Trophoblast cell (in vitro differentiated cells and primary cell): Measurements from ENCODE around the gene TMEM141.
"Not testable (repeated sequence)": the region's sequence is repeated elsewhere in the genome, so short reads cannot be mapped to it uniquely, and the experiment has no call there.

ENCODE experiments used
- DNase-seq, 2 donors: peaks; one replicate each; pipeline ENCODE4 v3.0.0-alpha.2; 2016
- H2AFZ ChIP-seq: 2 replicates; pipeline ENCODE4 v1.6.1; 2013; ENCODE audit warnings: low read length, moderate library complexity, mild to moderate bottlenecking; ENCODE audit not compliant: insufficient read depth, poor library complexity
- H2AK5ac ChIP-seq: 2 replicates; pipeline ENCODE4 v1.6.1; 2013; ENCODE audit warnings: mild to moderate bottlenecking, low read length
- H2BK120ac ChIP-seq: 2 replicates; pipeline ENCODE4 v1.6.1; 2013; ENCODE audit warnings: low read length, mild to moderate bottlenecking, moderate library complexity; ENCODE audit not compliant: insufficient read depth, poor library complexity
- H2BK12ac ChIP-seq: 2 replicates; pipeline ENCODE4 v1.6.1; 2013; ENCODE audit warnings: mild to moderate bottlenecking, low read length, moderate library complexity
- H2BK5ac ChIP-seq: 2 replicates; pipeline ENCODE4 v1.6.1; 2013; ENCODE audit warnings: low read length, low read depth, moderate library complexity, mild to moderate bottlenecking; ENCODE audit not compliant: poor library complexity
- H3K14ac ChIP-seq: 2 replicates; pipeline ENCODE4 v1.6.1; 2013; ENCODE audit warnings: mild to moderate bottlenecking, low read length
- H3K18ac ChIP-seq: 2 replicates; pipeline ENCODE4 v1.6.1; 2013; ENCODE audit warnings: mild to moderate bottlenecking, low read length
- H3K23ac ChIP-seq: 2 replicates; pipeline ENCODE4 v1.6.1; 2013; ENCODE audit warnings: low read length
- H3K27ac ChIP-seq: 2 replicates; pipeline ENCODE4 v1.5.1; 2013; ENCODE audit warnings: low read depth, mild to moderate bottlenecking, inconsistent platforms, low read length, moderate library complexity
- H3K27me3 ChIP-seq: 2 replicates; pipeline ENCODE4 v1.6.1; 2013; ENCODE audit warnings: inconsistent platforms, mild to moderate bottlenecking, low read length, moderate library complexity; ENCODE audit not compliant: insufficient read depth
- H3K36me3 ChIP-seq, 2 experiments: 1 replicate in 1 of 2; 2 replicates in 1 of 2; pipeline ENCODE4 v1.6.1; 2013; ENCODE audit warnings: low read length in 2 of 2, mild to moderate bottlenecking in 2 of 2, moderate library complexity in 1 of 2; ENCODE audit not compliant: insufficient read depth in 2 of 2, control insufficient read depth in 1 of 2
- H3K4ac ChIP-seq: 2 replicates; pipeline ENCODE4 v1.6.1; 2013; ENCODE audit warnings: low read depth, mild to moderate bottlenecking, low read length, moderate library complexity
- H3K4me1 ChIP-seq, 2 experiments: 1 replicate in 1 of 2; 2 replicates in 1 of 2; pipeline ENCODE4 v1.6.1; 2013; ENCODE audit warnings: low read length in 2 of 2, mild to moderate bottlenecking in 2 of 2, moderate library complexity in 1 of 2; ENCODE audit not compliant: insufficient read depth in 2 of 2, control insufficient read depth in 1 of 2
- H3K4me2 ChIP-seq: 2 replicates; pipeline ENCODE4 v1.6.1; 2013; ENCODE audit warnings: inconsistent platforms, mild to moderate bottlenecking, low read length, moderate library complexity
- H3K4me3 ChIP-seq: 2 replicates; pipeline ENCODE4 v1.5.1; 2013; ENCODE audit warnings: mild to moderate bottlenecking, low read depth, low read length, inconsistent platforms
- H3K79me1 ChIP-seq: one replicate; pipeline ENCODE4 v1.6.1; 2013; ENCODE audit warnings: low read length
- H3K79me2 ChIP-seq: 2 replicates; pipeline ENCODE4 v1.6.1; 2013; ENCODE audit warnings: low read length, mild to moderate bottlenecking; ENCODE audit not compliant: control insufficient read depth, insufficient read depth, poor library complexity
- H3K9ac ChIP-seq: 2 replicates; pipeline ENCODE4 v1.6.1; 2013; ENCODE audit warnings: mild to moderate bottlenecking, low read length
- H3K9me3 ChIP-seq: 2 replicates; pipeline ENCODE4 v1.6.1; 2013; ENCODE audit warnings: low read depth, mild to moderate bottlenecking, control low read depth, inconsistent platforms, low read length; ENCODE audit not compliant: insufficient read depth
- H4K12ac ChIP-seq: 2 replicates; pipeline ENCODE4 v1.6.1; 2013; ENCODE audit warnings: low read depth, mild to moderate bottlenecking, low read length, moderate library complexity
- H4K8ac ChIP-seq: 2 replicates; pipeline ENCODE4 v1.6.1; 2013; ENCODE audit warnings: low read depth, mild to moderate bottlenecking, low read length, moderate library complexity
- H4K91ac ChIP-seq: one replicate; pipeline ENCODE4 v1.6.1; 2013; ENCODE audit warnings: low read depth, mild to moderate bottlenecking, low read length, moderate library complexity
- WGBS: extraction: QIAGEN DNeasy Blood & Tissue Kit; methylation state at CpG from one replicate; pipeline ENCODE4 v1.1.7; 2013; ENCODE audit warnings: missing lambda C conversion rate; ENCODE audit not compliant: insufficient read length, insufficient coverage; ENCODE audit errors: extremely low coverage; 5-methylcytosine and 5-hydroxymethylcytosine counted together

TMEM141 gene

DNA sequence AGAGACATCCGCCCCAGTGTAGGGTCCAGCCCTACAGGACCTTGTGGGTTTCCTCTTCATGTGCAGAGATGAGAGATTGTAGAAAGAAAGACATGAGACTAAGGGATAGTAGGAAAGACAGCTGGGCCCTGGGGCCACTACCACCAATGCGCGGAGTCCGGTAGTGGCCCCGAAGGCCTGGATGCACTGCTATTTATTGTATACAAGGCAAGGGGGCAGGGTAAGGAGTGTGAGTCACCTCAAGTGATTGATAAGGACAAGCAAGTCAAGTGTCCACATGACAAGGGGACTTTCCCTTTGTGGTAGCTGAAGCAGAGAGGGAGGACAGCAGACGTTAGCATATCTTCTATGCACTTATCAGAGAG lies 6.2 kb upstream of the TMEM141 start:
- no peak overlapping the region for H3K18ac ChIP-seq
- no peak overlapping the region for H2BK12ac ChIP-seq
- H3K14ac ChIP-seq = no peak overlapping the region
- H4K8ac ChIP-seq = no peak overlapping the region
- H2BK120ac ChIP-seq = no peak overlapping the region
- H3K79me2 ChIP-seq = no peaks in the 10 kb centered on the region
- no CpG with 5 or more reads among the region's 6 CpGs for WGBS
- no peak overlapping the region for H3K9ac ChIP-seq
- H3K79me1 ChIP-seq = peaks cover 3% of the 10 kb centered on the region
- no peak overlapping the region for H3K4me3 ChIP-seq
- H3K9me3 ChIP-seq = no peaks in the 10 kb centered on the region
- H2AFZ ChIP-seq = no peak overlapping the region
- H3K4me2 ChIP-seq = no peak overlapping the region
- no peak overlapping the region for H3K23ac ChIP-seq
- H3K27ac ChIP-seq = no peak overlapping the region
- peaks cover 3 to 6% of the 10 kb centered on the region in 2 experiments for H3K4me1 ChIP-seq
- no peaks in the 10 kb centered on the region for H3K36me3 ChIP-seq
- H3K4ac ChIP-seq = no peak overlapping the region
- H3K27me3 ChIP-seq = no peaks in the 10 kb centered on the region
- no peak overlapping the region for H2BK5ac ChIP-seq
- no peak overlapping the region for H2AK5ac ChIP-seq
- no peak overlapping the region for H4K91ac ChIP-seq
- no peak for DNase-seq
- H4K12ac ChIP-seq = no peak overlapping the region

- not testable (repeated sequence) for H3K4ac ChIP-seq, DNase-seq, H3K9me3 ChIP-seq, H3K4me3 ChIP-seq, H3K4me2 ChIP-seq, H3K23ac ChIP-seq, H2AK5ac ChIP-seq, H3K79me1 ChIP-seq, H3K27me3 ChIP-seq, H3K9ac ChIP-seq, H2BK120ac ChIP-seq, H2BK12ac ChIP-seq, H3K14ac ChIP-seq, H3K36me3 ChIP-seq, H3K18ac ChIP-seq, H2AFZ ChIP-seq, H3K27ac ChIP-seq, H2BK5ac ChIP-seq, H4K8ac ChIP-seq, H3K4me1 ChIP-seq, H4K91ac ChIP-seq, H4K12ac ChIP-seq, H3K79me2 ChIP-seq
- no CpG with 5 or more reads among the region's 23 CpGs for WGBS
Observed at GRCh38 chr9:136785565-136786355, 5.4 kb upstream of the TMEM141 start.

GRCh38 chr9:136786451-136786850 lies 4.7 kb upstream of the TMEM141 start:
- no peak overlapping the region for H3K23ac ChIP-seq
- peaks cover 3 to 7% of the 10 kb centered on the region in 2 experiments for H3K4me1 ChIP-seq
- no peak overlapping the region for H3K4me2 ChIP-seq
- no peaks in the 10 kb centered on the region for H3K36me3 ChIP-seq
- no peak overlapping the region for H4K91ac ChIP-seq
- no peak overlapping the region for H2BK12ac ChIP-seq
- H3K9me3 ChIP-seq = no peaks in the 10 kb centered on the region
- H3K27me3 ChIP-seq = no peaks in the 10 kb centered on the region
- no peak overlapping the region for H2BK120ac ChIP-seq
- H2BK5ac ChIP-seq = no peak overlapping the region
- no peak overlapping the region for H3K27ac ChIP-seq
- no peak overlapping the region for H3K4ac ChIP-seq
- peaks cover 3% of the 10 kb centered on the region for H3K79me2 ChIP-seq
- no CpG with 5 or more reads among the region's 10 CpGs for WGBS
- no peak overlapping the region for H2AK5ac ChIP-seq
- no peak overlapping the region for H3K4me3 ChIP-seq
- H4K8ac ChIP-seq = no peak overlapping the region
- no peak overlapping the region for H3K18ac ChIP-seq
- H3K9ac ChIP-seq = no peak overlapping the region
- DNase-seq = no peak
- H3K79me1 ChIP-seq = peaks cover 6% of the 10 kb centered on the region
- no peak overlapping the region for H2AFZ ChIP-seq
- H3K14ac ChIP-seq = no peak overlapping the region
- H4K12ac ChIP-seq = no peak overlapping the region

DNA sequence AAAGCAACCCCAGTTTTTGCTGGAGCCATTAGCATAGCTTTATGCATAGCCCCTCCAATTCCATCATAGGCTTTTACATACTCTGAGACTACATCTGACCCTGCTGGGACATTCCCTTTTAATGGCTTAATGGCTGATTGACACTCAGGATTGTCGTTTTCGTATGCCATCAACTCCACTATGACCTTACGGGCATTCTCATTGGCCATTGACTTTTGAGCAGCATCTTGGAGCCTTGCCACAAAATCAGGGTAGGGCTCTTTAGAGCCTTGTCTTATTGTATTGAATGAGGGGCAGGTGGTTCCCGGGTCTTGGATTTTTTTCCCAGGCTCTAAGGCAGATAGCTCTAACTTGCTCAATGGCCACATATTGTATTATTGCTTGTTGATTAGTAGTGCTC lies 4.2 kb upstream of the TMEM141 start:
- H3K4ac ChIP-seq, DNase-seq, H3K14ac ChIP-seq, H2AK5ac ChIP-seq, H4K8ac ChIP-seq, H2BK12ac ChIP-seq, H3K79me2 ChIP-seq, H3K36me3 ChIP-seq, H3K4me3 ChIP-seq, H2BK5ac ChIP-seq, H3K79me1 ChIP-seq, H3K27me3 ChIP-seq, H4K91ac ChIP-seq, H3K27ac ChIP-seq, H4K12ac ChIP-seq, H3K18ac ChIP-seq, H3K23ac ChIP-seq, H3K9ac ChIP-seq, H2BK120ac ChIP-seq, H2AFZ ChIP-seq, H3K9me3 ChIP-seq, H3K4me2 ChIP-seq: not testable (repeated sequence)
- H3K4me1 ChIP-seq = peaks cover 5 to 12% of the 10 kb centered on the region in 2 experiments
- WGBS = no CpG with 5 or more reads among the region's 4 CpGs
